ENCODE data around the gene LFNG.

Gene LFNG

DNA sequence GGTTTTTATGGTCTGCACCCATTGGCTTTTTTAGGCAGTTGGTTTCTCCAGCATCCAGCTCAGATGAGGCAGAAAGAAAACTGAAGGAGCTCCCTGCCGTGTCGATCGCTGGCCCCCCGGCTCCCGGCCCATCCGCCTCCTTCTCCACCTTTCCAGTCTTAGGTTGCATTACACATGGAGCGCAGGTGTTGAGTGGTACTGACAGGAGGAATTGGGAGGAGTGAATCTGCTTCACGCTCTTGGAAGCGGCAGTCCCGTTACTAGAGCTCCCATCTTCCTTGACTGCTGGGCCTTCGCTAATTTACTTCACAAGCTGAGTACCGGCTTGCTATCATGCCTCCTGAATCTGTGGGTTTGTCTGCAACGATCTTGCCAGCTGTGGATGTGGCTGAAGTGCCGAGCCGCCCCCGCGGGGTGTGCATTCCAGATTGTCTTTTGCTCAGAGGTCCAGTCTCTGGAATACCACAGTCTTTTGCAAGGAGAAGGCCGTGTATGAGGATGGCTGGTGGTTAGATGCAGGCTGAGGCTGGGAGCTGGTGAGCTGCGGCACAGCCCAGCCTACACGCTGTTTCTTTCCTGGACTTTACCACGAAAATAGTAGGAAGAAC, 56.3 kb downstream of the LFNG start:
- DNase-seq, result no peak

DNA sequence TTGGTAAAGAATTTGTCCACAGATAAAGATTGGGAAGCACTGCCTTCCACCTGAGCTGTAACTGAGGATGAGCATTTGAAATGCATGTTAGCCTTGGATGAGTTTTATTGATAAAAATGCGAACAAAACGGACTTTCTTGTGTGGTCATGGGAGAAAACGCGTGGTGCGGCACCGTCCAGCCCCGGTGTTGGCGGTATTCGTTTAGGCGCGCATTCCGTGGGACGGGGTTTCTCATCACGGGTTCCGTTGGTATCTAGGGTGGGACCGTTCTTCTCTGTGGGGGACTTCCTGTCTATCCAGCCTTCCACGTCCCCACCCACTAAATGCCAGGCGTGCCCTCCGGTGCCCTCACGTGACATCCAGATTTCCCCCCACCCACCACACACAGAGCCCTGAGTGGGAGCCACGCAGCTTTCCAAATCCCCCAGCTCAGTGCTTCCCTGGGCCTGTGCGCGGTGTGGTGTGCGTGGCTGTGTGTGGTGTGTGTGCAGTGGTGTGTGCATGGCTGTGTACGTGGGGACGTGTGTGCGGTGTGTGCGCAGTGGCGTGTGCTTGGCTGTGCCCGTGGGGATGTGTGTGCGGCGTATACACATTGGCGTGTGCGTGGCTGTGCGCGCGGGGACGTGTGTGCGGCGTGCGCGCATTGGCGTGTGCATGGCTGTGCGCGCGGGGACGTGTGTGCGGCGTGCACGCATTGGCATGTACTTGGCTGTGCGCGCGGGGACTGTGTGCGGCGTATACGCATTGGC, 57.3 kb downstream of the LFNG start:
- DNase-seq, result no peak

All from NCI-H1694 treated with DMSO at 0.1 percent for 48 hours (cell line).